ENCODE data around the gene SMAD7.

DNA sequence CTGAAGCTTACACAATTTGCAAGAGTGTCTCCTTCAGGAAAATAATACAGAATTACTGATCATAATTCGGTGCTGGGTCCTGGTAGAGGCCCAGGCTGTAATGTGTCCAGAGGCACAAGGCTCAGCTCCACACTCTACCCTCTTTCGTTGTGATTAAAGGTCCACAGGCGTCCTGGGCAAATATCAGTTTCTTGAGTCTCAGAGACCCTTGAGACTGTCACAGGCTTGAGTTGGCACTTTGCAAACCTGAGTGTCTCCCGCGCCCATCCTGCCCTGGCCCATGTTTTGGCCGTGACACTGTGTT lies 46.9 kb upstream of the SMAD7 start:
- TF ChIP-seq, protein P1, sequence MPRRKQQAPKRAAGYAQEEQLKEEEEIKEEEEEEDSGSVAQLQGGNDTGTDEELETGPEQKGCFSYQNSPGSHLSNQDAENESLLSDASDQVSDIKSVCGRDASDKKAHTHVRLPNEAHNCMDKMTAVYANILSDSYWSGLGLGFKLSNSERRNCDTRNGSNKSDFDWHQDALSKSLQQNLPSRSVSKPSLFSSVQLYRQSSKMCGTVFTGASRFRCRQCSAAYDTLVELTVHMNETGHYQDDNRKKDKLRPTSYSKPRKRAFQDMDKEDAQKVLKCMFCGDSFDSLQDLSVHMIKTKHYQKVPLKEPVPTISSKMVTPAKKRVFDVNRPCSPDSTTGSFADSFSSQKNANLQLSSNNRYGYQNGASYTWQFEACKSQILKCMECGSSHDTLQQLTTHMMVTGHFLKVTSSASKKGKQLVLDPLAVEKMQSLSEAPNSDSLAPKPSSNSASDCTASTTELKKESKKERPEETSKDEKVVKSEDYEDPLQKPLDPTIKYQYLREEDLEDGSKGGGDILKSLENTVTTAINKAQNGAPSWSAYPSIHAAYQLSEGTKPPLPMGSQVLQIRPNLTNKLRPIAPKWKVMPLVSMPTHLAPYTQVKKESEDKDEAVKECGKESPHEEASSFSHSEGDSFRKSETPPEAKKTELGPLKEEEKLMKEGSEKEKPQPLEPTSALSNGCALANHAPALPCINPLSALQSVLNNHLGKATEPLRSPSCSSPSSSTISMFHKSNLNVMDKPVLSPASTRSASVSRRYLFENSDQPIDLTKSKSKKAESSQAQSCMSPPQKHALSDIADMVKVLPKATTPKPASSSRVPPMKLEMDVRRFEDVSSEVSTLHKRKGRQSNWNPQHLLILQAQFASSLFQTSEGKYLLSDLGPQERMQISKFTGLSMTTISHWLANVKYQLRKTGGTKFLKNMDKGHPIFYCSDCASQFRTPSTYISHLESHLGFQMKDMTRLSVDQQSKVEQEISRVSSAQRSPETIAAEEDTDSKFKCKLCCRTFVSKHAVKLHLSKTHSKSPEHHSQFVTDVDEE (CRISPR knock-in tag; IDR thresholded peaks at IDR 0.05) = no peak
- no peak for TF ChIP-seq ZFP30 (CRISPR knock-in tag; IDR thresholded peaks at IDR 0.05)
- no peak for TF ChIP-seq ESRRG (CRISPR knock-in tag; IDR thresholded peaks at IDR 0.05)
